Measurements from ENCODE around the gene TBL1XR1. TPM values are rescaled to one million over a fixed set of nuclear protein-coding genes. Genes with fewer than 3 reads are reported as not detected.

The TBL1XR1 gene
- total RNA-seq, 1 experiment from 2014 or later, result 175 TPM

GRCh38 chr3:177114253-177114652 lies 83.0 kb downstream of the TBL1XR1 start:
- H3K4ac ChIP-seq (ENCODE audit: low read depth, low read length), result no peak overlapping the region
- Mint-ChIP-seq H3K27ac (no peak overlapping the region), H3K4me1 (peaks cover 46 to 57% of the 10 kb centered on the region in 2 experiments), H3K9me3 (no peaks in the 10 kb centered on the region), H3K27me3 (ENCODE audit: low read depth) (no peaks in the 10 kb centered on the region), H3K36me3 (ENCODE audit: insufficient read depth in 1 of 3, low read depth in 3 of 3) (peaks cover 0 to 7% (median 0%) of the 10 kb centered on the region in 3 experiments; a peak in 1 of 7 replicates), H3K4me3 (no peak overlapping the region)
- no peak overlapping the region for H3K56ac ChIP-seq (ENCODE audit: insufficient read length, low read depth, low read length)
- H3T11ph ChIP-seq (ENCODE audit: low read length), result no peak overlapping the region
- H2BK12ac ChIP-seq (ENCODE audit: insufficient read length, low read depth, low read length), result no peak overlapping the region
- H3K27ac ChIP-seq (ENCODE audit: insufficient read length, low read depth, low read length), result no peak overlapping the region
- H3K79me1 ChIP-seq (ENCODE audit: insufficient read depth, low read depth, low read length, poor library complexity, severe bottlenecking), result no peaks in the 10 kb centered on the region
- H2BK20ac ChIP-seq (ENCODE audit: low read depth, low read length, poor library complexity, severe bottlenecking), result no peak overlapping the region
- H3K4me1 ChIP-seq (ENCODE audit: insufficient read depth, low read length), result peaks cover 3% of the 10 kb centered on the region; the same call in 1 of the 2 replicates
- TF ChIP-seq CTCF (conservative IDR thresholded peaks at IDR 0.05), result no peak
- no peak overlapping the region for H3K23ac ChIP-seq (ENCODE audit: insufficient read length, low read depth, low read length)
- H3K23me2 ChIP-seq (ENCODE audit: insufficient read length, low read depth, low read length, poor library complexity, severe bottlenecking), result no peaks in the 10 kb centered on the region
- no peak overlapping the region for H4K5ac ChIP-seq (ENCODE audit: insufficient read length, low read depth, low read length)
- no peaks in the 10 kb centered on the region for H4K20me1 ChIP-seq (ENCODE audit: control insufficient read depth, insufficient read depth, insufficient read length)
- WGBS (ENCODE audit: extremely low coverage, insufficient read length, low lambda C conversion rate), result no CpG with 5 or more reads among the region's 3 CpGs
- H2BK15ac ChIP-seq (ENCODE audit: low read depth, low read length), result no peak overlapping the region
- H4K91ac ChIP-seq (ENCODE audit: insufficient read length, low read depth, low read length), result no peak overlapping the region
- no peak overlapping the region for H4K8ac ChIP-seq (replicated peaks; ENCODE audit: insufficient read length, low read depth, low read length)
- no peak overlapping the region for H3K4me2 ChIP-seq (ENCODE audit: insufficient read depth, insufficient read length, low read length)
- H2AK5ac ChIP-seq (ENCODE audit: insufficient read length, low read length), result no peak overlapping the region
- no peak overlapping the region for H2AFZ ChIP-seq (ENCODE audit: low read length)
- no peaks in the 10 kb centered on the region for H3K27me3 ChIP-seq (ENCODE audit: insufficient read depth, low read length)
- H3K14ac ChIP-seq (ENCODE audit: insufficient read depth, low read length), result no peak overlapping the region
- H2BK120ac ChIP-seq (ENCODE audit: low read depth, low read length, poor library complexity, severe bottlenecking), result no peak overlapping the region
- H3K79me2 ChIP-seq (ENCODE audit: insufficient read depth, low read length), result peaks cover 47% of the 10 kb centered on the region
- H3K9me3 ChIP-seq (ENCODE audit: control insufficient read depth, low read depth, low read length), result no peaks in the 10 kb centered on the region
- DNase-seq, result no peak
- no peak overlapping the region for H3K9ac ChIP-seq (ENCODE audit: extremely low read depth, insufficient read length, low read length)
- H2BK5ac ChIP-seq (ENCODE audit: insufficient read length, low read length), result no peak overlapping the region
- H3K18ac ChIP-seq (ENCODE audit: insufficient read length, low read depth, low read length), result no peak overlapping the region

Measured in H9 (cell line).